A549 (cell line): ENCODE results near the gene RING1. TPM values are rescaled to one million over a fixed set of nuclear protein-coding genes. Genes with fewer than 3 reads are reported as not detected.

Source experiments
- ATAC-seq, 2 experiments: fragments of 200-7000 bp in 1 of 2; fragments of >200 bp in 1 of 2; cut with Nextera tagmentation in 1 of 2; cut with Tn5 transposase in 1 of 2; 3 replicates each; pipeline versions ENCODE4 v1.8.0 to v1.9.1; 2018 to 2020; ENCODE audit warnings: mild to moderate bottlenecking in 1 of 2, moderate library complexity in 1 of 2
- CTCF ChIA-PET: fragments of 300-600 bp; sonication (Branson Sonifier 250); formaldehyde crosslinking; extraction: SDS; loops from one replicate; lab custom pipeline; 2021; ENCODE audit warnings: antibody characterized with exemption, inconsistent platforms; lab: Yijun Ruan, JAX
- POLR2A ChIA-PET: fragments of 350-600 bp; formaldehyde crosslinking; extraction: SDS; loops from one replicate; lab custom pipeline; 2021; ENCODE audit warnings: antibody characterized with exemption, inconsistent platforms; lab: Yijun Ruan, JAX
- DNase-seq, 2 experiments: peaks; one replicate each; pipeline versions ENCODE4 v3.0.0 to v3.0.0-alpha.2; 2011 to 2016; ENCODE audit warnings: low read depth in 1 of 2, low spot score in 1 of 2
- FAIRE-seq: peaks from 2 replicates; lab custom pipeline; 2011; peaks lifted over from hg19 to GRCh38; lab: Jason Lieb, UNC
- H3K27ac ChIP-seq, 2 experiments: fragments of >200 bp; sonication (Bioruptor Twin); formaldehyde crosslinking; 3 replicates each; pipeline ENCODE4 v1.5.1; 2016 to 2017
- H3K4me1 ChIP-seq: fragments of >200 bp; sonication (Bioruptor Twin); formaldehyde crosslinking; 3 replicates; pipeline ENCODE4 v1.6.1; 2016
- H3K4me2 ChIP-seq: fragments of >200 bp; sonication (Bioruptor Twin); formaldehyde crosslinking; 3 replicates; pipeline ENCODE4 v1.6.1; 2016
- H3K4me3 ChIP-seq: fragments of >200 bp; sonication (Bioruptor Twin); formaldehyde crosslinking; 3 replicates; pipeline ENCODE4 v1.5.1; 2016
- H3K9me3 ChIP-seq: fragments of >200 bp; sonication (Bioruptor Twin); formaldehyde crosslinking; 3 replicates; pipeline ENCODE4 v1.6.1; 2016
- BHLHE40 ChIP-seq: IDR thresholded peaks from 2 replicates; pipeline ENCODE4 v1.6.1; 2012; ENCODE audit warnings: low read depth, low read length, inconsistent platforms
- CBX8 ChIP-seq: fragments of 200-600 bp; sonication (generic); IDR thresholded peaks from 2 replicates; pipeline ENCODE4 v1.6.1; 2016
- CEBPB ChIP-seq, 2 experiments: fragments of >200 bp in 1 of 2; sonication (Bioruptor Twin) in 1 of 2; formaldehyde crosslinking in 1 of 2; IDR thresholded peaks; 2 replicates each; pipeline ENCODE4 v1.6.1; 2012 to 2016
- CHD2 ChIP-seq: fragments of 150-350 bp; IDR thresholded peaks from 2 replicates; pipeline ENCODE4 v1.6.1; 2014; ENCODE audit warnings: low read length; ENCODE audit not compliant: partially characterized antibody
- CTCF ChIP-seq: fragments of >200 bp; sonication (Bioruptor Twin); formaldehyde crosslinking; IDR thresholded peaks from 3 replicates; pipeline ENCODE4 v1.5.1; 2016
- E2F6 ChIP-seq: IDR thresholded peaks from 2 replicates; pipeline ENCODE4 v1.6.1; 2012; ENCODE audit warnings: low read depth, borderline replicate concordance
- EHF ChIP-seq: fragments of 250-450 bp; sonication (Bioruptor Pico); IDR thresholded peaks from 2 replicates; pipeline ENCODE4 v1.5.0; 2020; ENCODE audit warnings: mild to moderate bottlenecking
- ELK1 ChIP-seq: fragments of 150-350 bp; IDR thresholded peaks from 2 replicates; pipeline ENCODE4 v1.6.1; 2014; ENCODE audit warnings: low read depth, mild to moderate bottlenecking, low read length
- ESRRA ChIP-seq: fragments of 150-350 bp; IDR thresholded peaks from 2 replicates; pipeline ENCODE4 v1.6.1; 2014; ENCODE audit warnings: mild to moderate bottlenecking, low read length, borderline replicate concordance
- FOSB ChIP-seq: fragments of 250-450 bp; sonication (Bioruptor Pico); IDR thresholded peaks from 2 replicates; pipeline ENCODE4 v1.5.0; 2020; ENCODE audit warnings: mild to moderate bottlenecking, moderate library complexity
- FOSL2 ChIP-seq, 2 experiments: fragments of 450-650 bp in 1 of 2; fragments of >200 bp in 1 of 2; sonication (Bioruptor Twin) in 1 of 2; formaldehyde crosslinking; IDR thresholded peaks; 2 replicates each; pipeline versions ENCODE4 v1.5.0 to v1.6.1; 2016 to 2020; ENCODE audit warnings: mild to moderate bottlenecking in 1 of 2, moderate library complexity in 1 of 2
- GATA3 ChIP-seq: IDR thresholded peaks from 2 replicates; pipeline ENCODE4 v1.6.1; 2012; ENCODE audit warnings: borderline replicate concordance
- HDAC2 ChIP-seq: fragments of 200-600 bp; sonication (generic); IDR thresholded peaks from 2 replicates; pipeline ENCODE4 v1.6.1; 2016
- HES2 ChIP-seq: fragments of >200 bp; sonication (Bioruptor Twin); formaldehyde crosslinking; IDR thresholded peaks from 2 replicates; pipeline ENCODE4 v1.6.1; 2016
- HOXA7 ChIP-seq: fragments of 250-450 bp; sonication (Bioruptor Pico); IDR thresholded peaks from 2 replicates; pipeline ENCODE4 v1.5.0; 2020; ENCODE audit warnings: mild to moderate bottlenecking, moderate library complexity
- HOXB13 ChIP-seq: fragments of 250-450 bp; sonication (Bioruptor Pico); IDR thresholded peaks from 2 replicates; pipeline ENCODE4 v1.5.0; 2020; ENCODE audit warnings: low read depth, mild to moderate bottlenecking, moderate library complexity
- HOXB5 ChIP-seq: fragments of 250-450 bp; sonication (Bioruptor Pico); IDR thresholded peaks from 2 replicates; pipeline ENCODE4 v1.5.0; 2020; ENCODE audit warnings: mild to moderate bottlenecking, moderate library complexity
- JUN ChIP-seq, 2 experiments: fragments of >200 bp; sonication (Bioruptor Twin); formaldehyde crosslinking; IDR thresholded peaks; 2 replicates in 1 of 2; 3 replicates in 1 of 2; pipeline ENCODE4 v1.6.1; 2016 to 2017
- JUNB ChIP-seq: fragments of >200 bp; sonication (Bioruptor Twin); formaldehyde crosslinking; IDR thresholded peaks from 2 replicates; pipeline ENCODE4 v1.6.1; 2016
- KDM1A ChIP-seq: fragments of 200-600 bp; sonication (generic); IDR thresholded peaks from 2 replicates; pipeline ENCODE4 v1.6.1; 2016; ENCODE audit warnings: low read depth, mild to moderate bottlenecking
- KDM5A ChIP-seq: fragments of 200-600 bp; sonication (generic); IDR thresholded peaks from 2 replicates; pipeline ENCODE4 v1.6.1; 2016; ENCODE audit warnings: antibody characterized with exemption, mild to moderate bottlenecking
- MAFK ChIP-seq: fragments of 450-650 bp; IDR thresholded peaks from 2 replicates; pipeline ENCODE4 v1.6.1; 2014; ENCODE audit not compliant: partially characterized antibody
- MAX ChIP-seq: IDR thresholded peaks from 2 replicates; pipeline ENCODE4 v1.6.1; 2012
- MAZ ChIP-seq: fragments of 150-350 bp; IDR thresholded peaks from 2 replicates; pipeline ENCODE4 v1.6.1; 2014; ENCODE audit warnings: antibody characterized with exemption, low read depth, low read length, borderline replicate concordance
- NFE2L2 ChIP-seq: fragments of 150-350 bp; conservative IDR thresholded peaks from 2 replicates; pipeline ENCODE4 v1.6.1; 2014; ENCODE audit warnings: low read length
- NR3C1 ChIP-seq: fragments of >200 bp; sonication (Bioruptor Twin); formaldehyde crosslinking; IDR thresholded peaks from 3 replicates; pipeline ENCODE4 v1.6.1; 2017
- POLR2A ChIP-seq: IDR thresholded peaks from 2 replicates; pipeline ENCODE4 v1.6.1; 2012; ENCODE audit warnings: mild to moderate bottlenecking, low read length
- POLR2AphosphoS2 ChIP-seq: conservative IDR thresholded peaks from 2 replicates; pipeline ENCODE4 v1.6.1; 2012; ENCODE audit warnings: low read length, improper control_type of control experiment, inconsistent platforms
- RFX5 ChIP-seq: fragments of 450-650 bp; IDR thresholded peaks from 2 replicates; pipeline ENCODE4 v1.7.1; 2014; ENCODE audit warnings: antibody characterized with exemption, mild to moderate bottlenecking, moderate library complexity
- RNF2 ChIP-seq: fragments of 200-600 bp; sonication (generic); IDR thresholded peaks from 2 replicates; pipeline ENCODE4 v1.6.1; 2016; ENCODE audit warnings: low read depth, mild to moderate bottlenecking, antibody characterized with exemption, moderate library complexity, borderline replicate concordance
- TP53 ChIP-seq: fragments of 250-450 bp; sonication (Bioruptor Pico); IDR thresholded peaks from 2 replicates; pipeline ENCODE4 v1.5.0; 2021; ENCODE audit warnings: mild to moderate bottlenecking, moderate library complexity
- USF2 ChIP-seq: fragments of 450-650 bp; IDR thresholded peaks from 2 replicates; pipeline ENCODE4 v1.6.1; 2014; ENCODE audit warnings: antibody characterized with exemption
- ZC3H11A ChIP-seq: fragments of 450-650 bp; IDR thresholded peaks from 2 replicates; pipeline ENCODE4 v1.6.1; 2014; ENCODE audit warnings: antibody characterized with exemption, mild to moderate bottlenecking
- ZNF302 ChIP-seq: fragments of 250-450 bp; sonication (Bioruptor Pico); IDR thresholded peaks from 2 replicates; pipeline ENCODE4 v1.9.0; 2021; ENCODE audit warnings: inconsistent platforms, mild to moderate bottlenecking, moderate library complexity
- WGBS: methylation state at CpG from one replicate; pipeline ENCODE4 v1.1.6; 2017; ENCODE audit errors: missing lambda C conversion rate; 5-methylcytosine and 5-hydroxymethylcytosine counted together
- polyA plus RNA-seq, 4 experiments: library from polyadenylated mRNA; depleted of rRNA in 3 of 4; stranded (reverse); fragments of >200 nt; fragmentation: RNase III in 1 of 4; extraction: RNeasy Plus Mini Kit Qiagen cat#74134 plus additional on column Dnase treatment in 1 of 4; gene quantifications; 2 replicates in 3 of 4; 3 replicates in 1 of 4; pipeline ENCODE4 v1.2.3, GENCODE V29; 2011 to 2017

RING1 gene
- polyA plus RNA-seq, 2 of the 4 experiments (the other 2 are of a cell fraction) = 12.7 to 35.0 TPM

GRCh38 chr6:33211136-33211535 lies 2.8 kb downstream of the RING1 start:
- ATAC-seq = no peak
- 77% methylated on average over 8 of the region's 17 CpGs for WGBS
- no peak overlapping the region for H3K4me2 ChIP-seq
- no peaks in the 10 kb centered on the region for H3K9me3 ChIP-seq
- DNase-seq = no peak
- no peak overlapping the region for H3K4me3 ChIP-seq
- ChIA-PET CTCF (no interaction called here), POLR2A (interaction anchor here (0.5 kb wide), 1 partner anchor 11 kb away, joined by 3 read pairs; no protein-coding TSS in a partner anchor)
- FAIRE-seq = no peak
- H3K4me1 ChIP-seq = peaks cover 19% of the 10 kb centered on the region
- no peak overlapping the region for H3K27ac ChIP-seq
- TF ChIP-seq MAX (no peak), JUNB (no peak), CBX8 (no peak), HES2 (no peak), HOXB5 (CRISPR knock-in tag) (no peak), E2F6 (no peak), MAFK (no peak), HDAC2 (no peak), KDM1A (no peak), FOSL2 (IDR thresholded peaks at IDR 0.05) (no peak), FOSL2 (CRISPR knock-in tag; IDR thresholded peaks at IDR 0.05) (no peak), MAZ (no peak), HOXA7 (no peak), CTCF (no peak), USF2 (no peak), ZNF302 (CRISPR knock-in tag) (no peak), EHF (CRISPR knock-in tag) (no peak), RFX5 (no peak), CHD2 (no peak)

- no peak overlapping the region for H3K27ac ChIP-seq
- H3K4me1 ChIP-seq = peaks cover 12% of the 10 kb centered on the region
- ChIA-PET POLR2A (interaction anchor here (0.5 kb wide), 1 partner anchor 12 kb away, joined by 3 read pairs; no protein-coding TSS in a partner anchor), CTCF (interaction anchor here (1.0 kb wide), 1 partner anchor 37 kb away, joined by 4 read pairs; no protein-coding TSS in a partner anchor)
- WGBS = 94% methylated on average over 10 of the region's 18 CpGs
- ATAC-seq (no peak), DNase-seq (no peak), FAIRE-seq (no peak)
- no peaks in the 10 kb centered on the region for H3K9me3 ChIP-seq
- H3K4me2 ChIP-seq = no peak overlapping the region
- no peak for TF ChIP-seq ZC3H11A
- no peak for TF ChIP-seq HOXB5 (CRISPR knock-in tag)
- TF ChIP-seq TP53 (CRISPR knock-in tag) = no peak
- TF ChIP-seq JUNB = no peak
- no peak for TF ChIP-seq HOXB13 (CRISPR knock-in tag)
- no peak for TF ChIP-seq FOSL2 (IDR thresholded peaks at IDR 0.05)
- no peak for TF ChIP-seq FOSL2 (CRISPR knock-in tag; IDR thresholded peaks at IDR 0.05)
- no peak for TF ChIP-seq BHLHE40
- TF ChIP-seq ESRRA = no peak
- no peak for TF ChIP-seq FOSB (CRISPR knock-in tag)
- TF ChIP-seq NR3C1 = no peak
- no peak for TF ChIP-seq E2F6
- TF ChIP-seq POLR2A = no peak
- TF ChIP-seq GATA3 = no peak
- TF ChIP-seq NFE2L2 = no peak
- no peak for TF ChIP-seq KDM5A
- TF ChIP-seq JUN (IDR thresholded peaks at IDR 0.05) = no peak
- no peak for TF ChIP-seq POLR2AphosphoS2
- no peak for TF ChIP-seq CEBPB (IDR thresholded peaks at IDR 0.05)
- TF ChIP-seq ELK1 = no peak
- no peak for TF ChIP-seq RNF2
- H3K4me3 ChIP-seq = no peak overlapping the region
Measured at GRCh38 chr6:33211666-33212422, 3.5 kb downstream of the RING1 start.
